ENCODE results near the gene KCNN3. TPM values are rescaled to one million over a fixed set of nuclear protein-coding genes. Genes with fewer than 3 reads are reported as not detected.

Gene KCNN3
- total RNA-seq, 5 donors from 2014 or later (not counting 1 experiment from before 2014, with no cell fraction given), result 0.03 to 0.23 (median 0.18) TPM

GRCh38 chr1:154760469-154760933, 109.6 kb downstream of the KCNN3 start:
- 2% methylated on average over 49 of the region's 54 CpGs for WGBS (ENCODE audit: insufficient coverage)
- peak overlapping the region; percentile 39 to 67 for H3K4me3 ChIP-seq (ENCODE audit: control insufficient read depth in 1 of 2, extremely low read depth in 1 of 2, low read length in 1 of 2)

GRCh38 chr1:154759793-154760192, 110.3 kb downstream of the KCNN3 start:
- DNase-seq, result no peak
- Mint-ChIP-seq H3K27me3 (peaks cover 0 to 13% of the 10 kb centered on the region in 2 donors), H3K36me3 (no peaks in the 10 kb centered on the region), H3K9me3 (no peaks in the 10 kb centered on the region), H3K4me3 (peak overlapping the region in 1 of 3 donors; percentile 62), H3K27ac (peak overlapping the region; percentile 31 to 78), H3K4me1 (peaks cover 37 to 41% (median 37%) of the 10 kb centered on the region in 3 donors)
- Histone ChIP-seq H3K27me3 (replicated peaks in 1 of 2; ENCODE audit: control insufficient read depth in 2 of 2, extremely low read depth in 1 of 2, insufficient read depth in 2 of 2, low read length in 1 of 2) (peaks cover 0 to 10% of the 10 kb centered on the region in 2 experiments), H3K4me3 (ENCODE audit: control insufficient read depth in 1 of 2, extremely low read depth in 1 of 2, low read length in 1 of 2) (no peak overlapping the region), H3K4me1 (ENCODE audit: control insufficient read depth in 1 of 2, extremely low read depth in 1 of 2, insufficient read depth in 2 of 2, low read length in 2 of 2) (peaks cover 21 to 27% of the 10 kb centered on the region in 2 experiments), H3K9me3 (no peaks in the 10 kb centered on the region), H3K36me3 (ENCODE audit: control insufficient read depth in 2 of 2, extremely low read depth in 1 of 2, insufficient read depth in 1 of 2, low read length in 1 of 2) (no peaks in the 10 kb centered on the region), H3K27ac (ENCODE audit: low read length) (no peak overlapping the region)
- CTCF ChIA-PET, result interaction anchor here (0.6 to 3.7 kb wide), 8 partner anchors 12 to 750 kb away, joined by 3 to 19 read pairs (median 4); no protein-coding TSS in a partner anchor
- WGBS (ENCODE audit: insufficient coverage), result 95% methylated on average over 4 of the region's 8 CpGs
- no peak for ATAC-seq (replicated peaks in 1 of 4)
- POLR2A ChIA-PET, result no interaction called here

More at GRCh38 chr1:154760469-154760933, 109.6 kb downstream of the KCNN3 start:
- H3K9me3 ChIP-seq, result no peaks in the 10 kb centered on the region
- H3K9me3 Mint-ChIP-seq, result no peaks in the 10 kb centered on the region
- H3K4me1 ChIP-seq (ENCODE audit: control insufficient read depth in 1 of 2, extremely low read depth in 1 of 2, insufficient read depth in 2 of 2, low read length in 2 of 2), result peaks cover 21 to 27% of the 10 kb centered on the region in 2 experiments
- peak overlapping the region; percentile 39 to 62 (median 59) for H3K4me3 Mint-ChIP-seq
- ChIA-PET CTCF (interaction anchor here (0.6 to 3.7 kb wide), 8 partner anchors 12 to 281 kb away, joined by 3 to 19 read pairs (median 5); no protein-coding TSS in a partner anchor), POLR2A (no interaction called here)
- peaks cover 0 to 12% of the 10 kb centered on the region in 2 experiments for H3K27me3 ChIP-seq (replicated peaks in 1 of 2; ENCODE audit: control insufficient read depth in 2 of 2, extremely low read depth in 1 of 2, insufficient read depth in 2 of 2, low read length in 1 of 2)
- peaks cover 32 to 39% (median 37%) of the 10 kb centered on the region in 3 donors for H3K4me1 Mint-ChIP-seq
- no peaks in the 10 kb centered on the region for H3K36me3 ChIP-seq (ENCODE audit: control insufficient read depth in 2 of 2, extremely low read depth in 1 of 2, insufficient read depth in 1 of 2, low read length in 1 of 2)
- no peak overlapping the region for H3K27ac ChIP-seq (ENCODE audit: low read length)
- DNase-seq (peak; percentile 52 to 91 (median 77)), ATAC-seq (replicated peaks in 1 of 4) (peak; percentile 92 to 95 (median 94))
- no peak overlapping the region for H3K27ac Mint-ChIP-seq
- no peaks in the 10 kb centered on the region for H3K36me3 Mint-ChIP-seq
- H3K27me3 Mint-ChIP-seq, result peaks cover 0 to 18% of the 10 kb centered on the region in 2 donors

GRCh38 chr1:154759196-154759595, 110.9 kb downstream of the KCNN3 start:
- H3K4me3 ChIP-seq (ENCODE audit: control insufficient read depth in 1 of 2, extremely low read depth in 1 of 2, low read length in 1 of 2), result no peak overlapping the region
- H3K27ac ChIP-seq (ENCODE audit: low read length), result no peak overlapping the region
- Mint-ChIP-seq H3K27ac (peak overlapping the region; percentile 70 to 78), H3K27me3 (peaks cover 0 to 11% of the 10 kb centered on the region in 2 donors), H3K36me3 (no peaks in the 10 kb centered on the region), H3K4me1 (peaks cover 37 to 41% (median 37%) of the 10 kb centered on the region in 3 donors), H3K4me3 (peak overlapping the region in 2 of 3 donors; percentile 37 to 62), H3K9me3 (no peaks in the 10 kb centered on the region)
- no peaks in the 10 kb centered on the region for H3K36me3 ChIP-seq (ENCODE audit: control insufficient read depth in 2 of 2, extremely low read depth in 1 of 2, insufficient read depth in 1 of 2, low read length in 1 of 2)
- peaks cover 21 to 27% of the 10 kb centered on the region in 2 experiments for H3K4me1 ChIP-seq (ENCODE audit: control insufficient read depth in 1 of 2, extremely low read depth in 1 of 2, insufficient read depth in 2 of 2, low read length in 2 of 2)
- ATAC-seq (replicated peaks in 1 of 4) (peak; percentile 49 to 72 (median 58)), DNase-seq (peak in 31 of 35 experiments; percentile 19 to 67 (median 43))
- CTCF ChIA-PET, result interaction anchor here (2.1 to 3.7 kb wide), 2 partner anchors 199 kb away, joined by 10 to 19 read pairs; no protein-coding TSS in a partner anchor
- POLR2A ChIA-PET, result interaction anchor here in 1 of 2 donors (0.5 to 1.0 kb wide), 2 partner anchors 32 to 1188 kb away, joined by 4 to 6 read pairs; no protein-coding TSS in a partner anchor
- 100% methylated on average over 1 of the region's 7 CpGs for WGBS (ENCODE audit: insufficient coverage)
- peaks cover 0 to 10% of the 10 kb centered on the region in 2 experiments for H3K27me3 ChIP-seq (replicated peaks in 1 of 2; ENCODE audit: control insufficient read depth in 2 of 2, extremely low read depth in 1 of 2, insufficient read depth in 2 of 2, low read length in 1 of 2)
- no peaks in the 10 kb centered on the region for H3K9me3 ChIP-seq

- no peaks in the 10 kb centered on the region for H3K9me3 Mint-ChIP-seq
- ATAC-seq (replicated peaks in 1 of 4) (no peak), DNase-seq (no peak)
- H3K4me1 Mint-ChIP-seq, result peaks cover 37 to 41% (median 37%) of the 10 kb centered on the region in 3 donors
- peak overlapping the region in 1 of 3 donors; percentile 62 for H3K4me3 Mint-ChIP-seq
- Histone ChIP-seq H3K27me3 (replicated peaks in 1 of 2; ENCODE audit: control insufficient read depth in 2 of 2, extremely low read depth in 1 of 2, insufficient read depth in 2 of 2, low read length in 1 of 2) (peaks cover 0 to 10% of the 10 kb centered on the region in 2 experiments), H3K27ac (ENCODE audit: low read length) (no peak overlapping the region), H3K4me1 (ENCODE audit: control insufficient read depth in 1 of 2, extremely low read depth in 1 of 2, insufficient read depth in 2 of 2, low read length in 2 of 2) (peaks cover 21 to 27% of the 10 kb centered on the region in 2 experiments), H3K9me3 (no peaks in the 10 kb centered on the region), H3K36me3 (ENCODE audit: control insufficient read depth in 2 of 2, extremely low read depth in 1 of 2, insufficient read depth in 1 of 2, low read length in 1 of 2) (no peaks in the 10 kb centered on the region), H3K4me3 (ENCODE audit: control insufficient read depth in 1 of 2, extremely low read depth in 1 of 2, low read length in 1 of 2) (no peak overlapping the region)
- peak overlapping the region in 1 of 2 donors; percentile 78 for H3K27ac Mint-ChIP-seq
- ChIA-PET POLR2A (interaction anchor here in 1 of 2 donors (0.5 to 1.0 kb wide), 2 partner anchors 33 to 1187 kb away, joined by 4 to 6 read pairs; no protein-coding TSS in a partner anchor), CTCF (no interaction called here)
- H3K27me3 Mint-ChIP-seq, result peaks cover 0 to 11% of the 10 kb centered on the region in 2 donors
- H3K36me3 Mint-ChIP-seq, result no peaks in the 10 kb centered on the region
- 83% methylated on average over 3 of the region's 6 CpGs for WGBS (ENCODE audit: insufficient coverage)
Observed at GRCh38 chr1:154758346-154758745, 111.7 kb downstream of the KCNN3 start.

- POLR2A ChIA-PET, result no interaction called here
Observed at GRCh38 chr1:154756793-154757548, 113.1 kb downstream of the KCNN3 start.

More at GRCh38 chr1:154756793-154757548, 113.1 kb downstream of the KCNN3 start:
- H3K36me3 Mint-ChIP-seq, result no peaks in the 10 kb centered on the region
- Histone ChIP-seq H3K4me1 (ENCODE audit: control insufficient read depth in 1 of 2, extremely low read depth in 1 of 2, insufficient read depth in 2 of 2, low read length in 2 of 2) (peaks cover 21 to 27% of the 10 kb centered on the region in 2 experiments), H3K36me3 (ENCODE audit: control insufficient read depth in 2 of 2, extremely low read depth in 1 of 2, insufficient read depth in 1 of 2, low read length in 1 of 2) (no peaks in the 10 kb centered on the region), H3K27me3 (replicated peaks in 1 of 2; ENCODE audit: control insufficient read depth in 2 of 2, extremely low read depth in 1 of 2, insufficient read depth in 2 of 2, low read length in 1 of 2) (peaks cover 0 to 14% of the 10 kb centered on the region in 2 experiments), H3K27ac (ENCODE audit: low read length) (no peak overlapping the region), H3K4me3 (ENCODE audit: control insufficient read depth in 1 of 2, extremely low read depth in 1 of 2, low read length in 1 of 2) (no peak overlapping the region), H3K9me3 (no peaks in the 10 kb centered on the region)
- WGBS (ENCODE audit: insufficient coverage), result 83% methylated on average over 5 of the region's 5 CpGs
- H3K9me3 Mint-ChIP-seq, result no peaks in the 10 kb centered on the region
- no peak for DNase-seq
- H3K4me1 Mint-ChIP-seq, result peaks cover 37 to 41% (median 40%) of the 10 kb centered on the region in 3 donors
- ATAC-seq (replicated peaks in 1 of 4), result no peak
- no peak overlapping the region for H3K4me3 Mint-ChIP-seq
- H3K27ac Mint-ChIP-seq, result peak overlapping the region; percentile 38 to 76
- H3K27me3 Mint-ChIP-seq, result peaks cover 0 to 5% of the 10 kb centered on the region in 2 donors
- CTCF ChIA-PET, result no interaction called here
